GM23338 (cell line): Measurements from ENCODE around the gene COL4A2. TPM values are rescaled to one million over a fixed set of nuclear protein-coding genes. Genes with fewer than 3 reads are reported as not detected.

Experiments used
- ATAC-seq: fragments of 200-7000 bp; cut with Tn5 transposase; 3 replicates; pipeline ENCODE4 v1.9.1; 2020
- DNase-seq: peaks from one replicate; pipeline ENCODE4 v3.0.0-alpha.2; 2015; ENCODE audit warnings: low spot score
- H2AFZ ChIP-seq: fragments of 200-600 bp; sonication (generic); 2 replicates; pipeline ENCODE4 v1.8.0; 2016; ENCODE audit warnings: antibody characterized with exemption, mild to moderate bottlenecking, moderate library complexity
- H3F3A ChIP-seq: fragments of 200-600 bp; sonication (generic); replicated peaks from 2 replicates; pipeline ENCODE4 v1.8.0; 2017; ENCODE audit warnings: antibody characterized with exemption, mixed run types, low read depth
- H3K27ac ChIP-seq: fragments of 200-600 bp; sonication (generic); 2 replicates; pipeline ENCODE4 v1.6.1; 2016; ENCODE audit warnings: low read depth
- H3K27me3 ChIP-seq: fragments of 200-600 bp; sonication (generic); 2 replicates; pipeline ENCODE4 v1.8.0; 2016; ENCODE audit warnings: mild to moderate bottlenecking, mixed run types, moderate library complexity; ENCODE audit not compliant: insufficient read depth
- H3K36me3 ChIP-seq: fragments of 200-600 bp; sonication (generic); 2 replicates; pipeline ENCODE4 v1.8.0; 2016; ENCODE audit warnings: mild to moderate bottlenecking; ENCODE audit not compliant: insufficient read depth
- H3K4me1 ChIP-seq: fragments of 200-600 bp; sonication (generic); 2 replicates; pipeline ENCODE4 v1.8.0; 2016; ENCODE audit warnings: mild to moderate bottlenecking, moderate library complexity; ENCODE audit not compliant: insufficient read depth
- H3K4me2 ChIP-seq: fragments of 200-600 bp; sonication (generic); 2 replicates; pipeline ENCODE4 v1.7.1; 2017; ENCODE audit warnings: mixed run types
- H3K4me3 ChIP-seq: fragments of 200-600 bp; sonication (generic); 2 replicates; pipeline ENCODE4 v1.6.1; 2016; ENCODE audit warnings: mixed run types
- H3K79me2 ChIP-seq: fragments of 200-600 bp; sonication (generic); replicated peaks from 2 replicates; pipeline ENCODE4 v1.8.0; 2017; ENCODE audit warnings: mild to moderate bottlenecking; ENCODE audit not compliant: insufficient read depth
- H3K9me2 ChIP-seq: fragments of 200-600 bp; sonication (generic); 2 replicates; pipeline ENCODE4 v1.8.0; 2017; ENCODE audit not compliant: insufficient read depth
- H4K20me1 ChIP-seq: fragments of 200-600 bp; sonication (generic); replicated peaks from 2 replicates; pipeline ENCODE4 v1.8.0; 2017; ENCODE audit warnings: mild to moderate bottlenecking; ENCODE audit not compliant: insufficient read depth
- H3K27ac Mint-ChIP-seq: 2 replicates; pipeline ENCODE4 v1.8.0; 2020; ENCODE audit warnings: inconsistent platforms, mild to moderate bottlenecking, moderate library complexity, mixed read lengths
- H3K27me3 Mint-ChIP-seq: 3 replicates; pipeline ENCODE4 v1.8.0; 2022; ENCODE audit warnings: low read depth, mild to moderate bottlenecking, moderate library complexity, mixed read lengths, inconsistent platforms; ENCODE audit not compliant: insufficient read depth, poor library complexity
- H3K36me3 Mint-ChIP-seq: 3 replicates; pipeline ENCODE4 v1.8.0; 2021; ENCODE audit warnings: low read depth, mild to moderate bottlenecking, inconsistent platforms, moderate library complexity, mixed read lengths
- H3K4me1 Mint-ChIP-seq: 3 replicates; pipeline ENCODE4 v1.8.0; 2020; ENCODE audit warnings: mild to moderate bottlenecking, inconsistent platforms, mixed read lengths
- H3K4me3 Mint-ChIP-seq: 3 replicates; pipeline ENCODE4 v1.8.0; 2021; ENCODE audit warnings: moderate library complexity, mild to moderate bottlenecking, inconsistent platforms, mixed read lengths
- H3K9me3 Mint-ChIP-seq: 3 replicates; pipeline ENCODE4 v1.8.0; 2020; ENCODE audit warnings: moderate library complexity, mild to moderate bottlenecking, inconsistent platforms, mixed read lengths
- CREB1 ChIP-seq: fragments of 250-450 bp; sonication (Bioruptor Pico); IDR thresholded peaks from 2 replicates; pipeline ENCODE4 v1.5.0; 2020; ENCODE audit warnings: low read depth, mild to moderate bottlenecking, moderate library complexity
- CTCF ChIP-seq, 2 experiments: fragments of 200-600 bp in 1 of 2; sonication (generic) in 1 of 2; conservative IDR thresholded peaks; 2 replicates each; pipeline versions ENCODE4 v1.5.1 to v1.6.1; 2016 to 2017; ENCODE audit warnings: antibody characterized with exemption in 2 of 2, low read depth in 2 of 2, mild to moderate bottlenecking in 2 of 2, moderate library complexity in 1 of 2
- ETS1 ChIP-seq: IDR thresholded peaks from 2 replicates; pipeline ENCODE4 v1.6.1; 2016; ENCODE audit warnings: antibody characterized with exemption
- EZH2 ChIP-seq: fragments of 200-600 bp; sonication (generic); IDR thresholded peaks from one replicate; pipeline ENCODE4 v1.8.0; 2017; ENCODE audit warnings: antibody characterized with exemption, mild to moderate bottlenecking, low read depth; ENCODE audit not compliant: unreplicated experiment
- EZH2phosphoT487 ChIP-seq: fragments of 200-600 bp; sonication (generic); IDR thresholded peaks from one replicate; pipeline ENCODE4 v1.8.1; 2018; ENCODE audit warnings: antibody characterized with exemption; ENCODE audit not compliant: unreplicated experiment
- JUNB ChIP-seq: IDR thresholded peaks from one replicate; pipeline ENCODE4 v1.6.1; 2016; ENCODE audit warnings: antibody characterized with exemption; ENCODE audit not compliant: unreplicated experiment
- NANOG ChIP-seq: IDR thresholded peaks from 2 replicates; pipeline ENCODE4 v1.6.1; 2016; ENCODE audit warnings: antibody characterized with exemption, borderline replicate concordance
- REST ChIP-seq: IDR thresholded peaks from one replicate; pipeline ENCODE4 v1.6.1; 2018; ENCODE audit warnings: antibody characterized with exemption; ENCODE audit not compliant: unreplicated experiment
- STAT1 ChIP-seq: IDR thresholded peaks from one replicate; pipeline ENCODE4 v1.6.1; 2016; ENCODE audit warnings: antibody characterized with exemption; ENCODE audit not compliant: unreplicated experiment
- ZNF114 ChIP-seq: fragments of 250-450 bp; sonication (Bioruptor Pico); IDR thresholded peaks from 2 replicates; pipeline ENCODE4 v1.5.0; 2020; ENCODE audit warnings: mild to moderate bottlenecking, moderate library complexity
- ZNF331 ChIP-seq: fragments of 250-450 bp; sonication (Bioruptor Pico); IDR thresholded peaks from 2 replicates; pipeline ENCODE4 v1.5.0; 2020; ENCODE audit warnings: low read depth, mild to moderate bottlenecking, moderate library complexity
- polyA plus RNA-seq: library from polyadenylated mRNA; unstranded; fragments of >200 nt; fragmentation: Nextera tagmentation; extraction: Ambion mirVana; gene quantifications from 2 replicates; pipeline ENCODE4 v1.2.1, GENCODE V29; 2016
- total RNA-seq: library from RNA; depleted of rRNA; stranded (reverse); fragments of >200 nt; shearing (Covaris generic); gene quantifications from 2 replicates; pipeline ENCODE4 v1.2.3, GENCODE V29; 2014

COL4A2 gene
- total and polyA plus RNA-seq, 2 experiments from 2014 or later: 37.4 to 131 TPM

- TF ChIP-seq REST (no peak), ZNF331 (CRISPR knock-in tag) (no peak), EZH2 (no peak), CTCF (conservative IDR thresholded peaks at IDR 0.05; ENCODE audit: low read depth in 2 of 2) (no peak), ETS1 (no peak), JUNB (no peak), STAT1 (no peak), EZH2phosphoT487 (no peak), ZNF114 (CRISPR knock-in tag) (no peak), NANOG (no peak), CREB1 (CRISPR knock-in tag) (no peak)
Observed at GRCh38 chr13:110557082-110557481, 250.0 kb downstream of the COL4A2 start (continued).

- ATAC-seq: no peak
- no peak overlapping the region for H3K27ac Mint-ChIP-seq
- peaks cover 3% of the 10 kb centered on the region; the same call in 1 of the 3 replicates for H3K9me3 Mint-ChIP-seq
- H3K4me1 Mint-ChIP-seq: peaks cover 33% of the 10 kb centered on the region
- Histone ChIP-seq H3F3A (peaks cover 18% of the 10 kb centered on the region; the same call in 1 of the 2 replicates), H2AFZ (no peak overlapping the region), H3K9me2 (no peaks in the 10 kb centered on the region), H3K79me2 (peaks cover 74% of the 10 kb centered on the region), H4K20me1 (peaks cover 15% of the 10 kb centered on the region), H3K27me3 (no peaks in the 10 kb centered on the region), H3K36me3 (peaks cover 4% of the 10 kb centered on the region; the same call in 1 of the 2 replicates), H3K4me3 (no peak overlapping the region), H3K4me1 (peaks cover 20% of the 10 kb centered on the region), H3K4me2 (no peak overlapping the region), H3K27ac (no peak overlapping the region)
- peaks cover 28% of the 10 kb centered on the region for H3K27me3 Mint-ChIP-seq
- peaks cover 11% of the 10 kb centered on the region for H3K36me3 Mint-ChIP-seq
- DNase-seq: no peak
- no peak overlapping the region for H3K4me3 Mint-ChIP-seq
- no peak for TF ChIP-seq ZNF331 (CRISPR knock-in tag)
- no peak for TF ChIP-seq ETS1
- no peak for TF ChIP-seq NANOG
Observed at GRCh38 chr13:110557610-110558305, 250.7 kb downstream of the COL4A2 start.
